ENCODE data around the gene WFIKKN2.
A peak's percentile ranks its signal among the peaks of the same experiment; 100 is the strongest.

The WFIKKN2 gene

DNA sequence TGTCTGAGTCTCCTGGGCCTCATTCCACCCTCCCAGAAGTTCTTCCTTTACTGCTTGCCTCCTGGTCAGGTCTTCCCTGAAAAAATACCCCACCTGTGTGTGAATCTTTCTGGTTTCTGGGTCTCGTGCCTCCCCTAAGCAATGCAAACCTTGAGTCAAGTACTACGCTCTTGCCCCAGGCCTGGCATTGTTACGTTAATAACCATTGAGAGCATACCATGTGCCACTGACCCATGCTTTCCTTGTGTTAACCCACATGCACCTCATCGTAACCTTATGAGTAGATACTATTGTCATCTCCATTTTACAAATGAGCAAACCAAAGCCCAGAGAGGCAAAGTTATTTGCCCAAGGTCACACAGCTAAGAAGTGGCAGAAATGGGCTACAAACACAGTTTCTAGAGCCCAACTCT lies 56.2 kb downstream of the WFIKKN2 start:
- H3K27ac ChIP-seq = peak overlapping the region in 11 of 21 experiments; percentile 2 to 84 (median 72)
- H3K4me3 ChIP-seq = no peak overlapping the region
